ENCODE measurements around the gene RTP3.
"Not testable (repeated sequence)": the region's sequence is repeated elsewhere in the genome, so short reads cannot be mapped to it uniquely, and the experiment has no call there.

DNA sequence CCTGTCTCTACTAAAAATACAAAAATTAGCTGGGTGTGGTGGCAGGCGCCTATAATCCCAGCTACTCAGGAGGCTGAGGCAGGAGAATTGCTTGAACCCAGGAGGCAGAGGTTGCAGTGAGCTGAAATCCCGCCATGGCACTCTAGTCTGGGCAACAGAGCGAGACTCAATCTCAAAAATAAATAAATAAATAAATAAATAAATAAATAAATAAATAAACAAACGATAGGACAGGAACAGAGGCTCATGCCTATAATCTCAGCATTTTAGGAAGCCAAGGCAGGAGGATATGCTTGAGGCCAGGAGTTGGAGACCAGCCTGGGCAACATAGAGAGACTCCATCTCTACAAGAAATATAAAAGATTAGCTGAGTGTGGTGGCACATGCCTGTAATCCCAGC, 24.4 kb downstream of the RTP3 start:
- not testable (repeated sequence) for TF ChIP-seq CTCF (IDR thresholded peaks at IDR 0.05 in 4 of 5, conservative IDR thresholded peaks at IDR 0.05 in 1 of 5); POLR2A (IDR thresholded peaks at IDR 0.05)

All from gastrocnemius medialis (tissue), 4 donors.